ENCODE results near the gene EYA4. TPM values are rescaled to one million over a fixed set of nuclear protein-coding genes. Genes with fewer than 3 reads are reported as not detected.

Gene EYA4
- polyA plus RNA-seq, 4 donors = 0.03 to 0.22 (median 0.22) TPM; not detected in 1

DNA sequence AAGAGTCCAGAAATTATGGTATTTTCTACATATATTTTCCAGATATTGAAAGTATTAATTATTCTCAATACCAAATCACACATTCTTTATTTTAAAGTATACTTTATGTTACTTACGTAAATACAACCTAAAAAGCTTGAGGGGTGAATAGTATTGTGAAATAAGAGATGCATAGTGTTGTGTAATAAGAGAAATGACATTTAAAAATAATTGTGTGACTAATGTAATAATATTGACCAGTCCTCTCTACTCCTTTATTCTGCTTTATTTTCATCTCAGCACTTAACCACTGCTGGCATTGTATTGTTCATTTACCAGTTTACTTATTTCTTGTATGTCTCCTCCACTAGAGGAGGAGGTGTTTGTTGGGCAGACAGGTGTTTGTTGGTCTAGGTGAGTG, 135.6 kb downstream of the EYA4 start:
- whole genome bisulfite sequencing, 3 donors = 83 to 97% (median 91%) methylated on average over 1 of the region's 1 CpG
- Histone ChIP-seq H3K36me3 (ENCODE audit: control insufficient read depth in 3 of 3, insufficient read depth in 2 of 3, low read depth in 1 of 3, low read length in 3 of 3) (no peaks in the 10 kb centered on the region), H3K27ac (ENCODE audit: low read depth in 1 of 3, low read length in 2 of 3) (no peak overlapping the region), H3K27me3 (ENCODE audit: control insufficient read depth in 3 of 3, insufficient read depth in 3 of 3, low read length in 3 of 3) (no peaks in the 10 kb centered on the region), H3K4me1 (ENCODE audit: control insufficient read depth in 3 of 3, insufficient read depth in 2 of 3, low read depth in 1 of 3, low read length in 2 of 3) (no peaks in the 10 kb centered on the region), H3K4me3 (ENCODE audit: low read depth in 1 of 3, low read length in 3 of 3) (no peak overlapping the region), H3K9me3 (ENCODE audit: control insufficient read depth in 2 of 2, insufficient read depth in 1 of 2, low read depth in 1 of 2, low read length in 1 of 2) (no peaks in the 10 kb centered on the region)
- DNase-seq (no peak), FAIRE-seq (no peak)

- Histone ChIP-seq H3K4me3 (ENCODE audit: low read depth in 1 of 3, low read length in 3 of 3) (no peak overlapping the region), H3K4me1 (ENCODE audit: control insufficient read depth in 3 of 3, insufficient read depth in 2 of 3, low read depth in 1 of 3, low read length in 2 of 3) (no peaks in the 10 kb centered on the region), H3K36me3 (ENCODE audit: control insufficient read depth in 3 of 3, insufficient read depth in 2 of 3, low read depth in 1 of 3, low read length in 3 of 3) (no peaks in the 10 kb centered on the region), H3K27me3 (ENCODE audit: control insufficient read depth in 3 of 3, insufficient read depth in 3 of 3, low read length in 3 of 3) (no peaks in the 10 kb centered on the region), H3K9me3 (ENCODE audit: control insufficient read depth in 2 of 2, insufficient read depth in 1 of 2, low read depth in 1 of 2, low read length in 1 of 2) (no peaks in the 10 kb centered on the region), H3K27ac (ENCODE audit: low read depth in 1 of 3, low read length in 2 of 3) (no peak overlapping the region)
- 70 to 82% (median 72%) methylated on average over 6 of the region's 6 CpGs for WGBS, 3 donors
- FAIRE-seq (no peak), DNase-seq (no peak)
These were observed 136.1 kb downstream of the EYA4 start for GRCh38 chr6:133377219-133377618.

GRCh38 chr6:133380047-133380446, 138.9 kb downstream of the EYA4 start:
- Histone ChIP-seq H3K4me3 (ENCODE audit: low read depth in 1 of 3, low read length in 3 of 3) (no peak overlapping the region), H3K4me1 (ENCODE audit: control insufficient read depth in 3 of 3, insufficient read depth in 2 of 3, low read depth in 1 of 3, low read length in 2 of 3) (no peaks in the 10 kb centered on the region), H3K9me3 (ENCODE audit: control insufficient read depth in 2 of 2, insufficient read depth in 1 of 2, low read depth in 1 of 2, low read length in 1 of 2) (no peaks in the 10 kb centered on the region), H3K27ac (ENCODE audit: low read depth in 1 of 3, low read length in 2 of 3) (no peak overlapping the region), H3K36me3 (ENCODE audit: control insufficient read depth in 3 of 3, insufficient read depth in 2 of 3, low read depth in 1 of 3, low read length in 3 of 3) (no peaks in the 10 kb centered on the region), H3K27me3 (ENCODE audit: control insufficient read depth in 3 of 3, insufficient read depth in 3 of 3, low read length in 3 of 3) (no peaks in the 10 kb centered on the region)
- 62 to 81% (median 72%) methylated on average over 1 of the region's 1 CpG for WGBS, 3 donors
- FAIRE-seq (no peak), DNase-seq (no peak)

- H3K36me3 ChIP-seq (ENCODE audit: control insufficient read depth in 3 of 3, insufficient read depth in 2 of 3, low read depth in 1 of 3, low read length in 3 of 3) = no peaks in the 10 kb centered on the region
- no peaks in the 10 kb centered on the region for H3K9me3 ChIP-seq (ENCODE audit: control insufficient read depth in 2 of 2, insufficient read depth in 1 of 2, low read depth in 1 of 2, low read length in 1 of 2)
- no peak for DNase-seq
- H3K27me3 ChIP-seq (ENCODE audit: control insufficient read depth in 3 of 3, insufficient read depth in 3 of 3, low read length in 3 of 3) = no peaks in the 10 kb centered on the region
- no peak overlapping the region for H3K27ac ChIP-seq (ENCODE audit: low read depth in 1 of 3, low read length in 2 of 3)
- WGBS, 3 donors = 60 to 70% (median 60%) methylated on average over 3 of the region's 3 CpGs
- no peak for FAIRE-seq
- H3K4me3 ChIP-seq (ENCODE audit: low read depth in 1 of 3, low read length in 3 of 3) = no peak overlapping the region
- no peaks in the 10 kb centered on the region for H3K4me1 ChIP-seq (ENCODE audit: control insufficient read depth in 3 of 3, insufficient read depth in 2 of 3, low read depth in 1 of 3, low read length in 2 of 3)
These were observed 139.6 kb downstream of the EYA4 start for GRCh38 chr6:133380723-133381122.

- DNase-seq (no peak), FAIRE-seq (no peak)
- peaks cover 0 to 2% (median 0%) of the 10 kb centered on the region in 3 donors for H3K27me3 ChIP-seq (ENCODE audit: control insufficient read depth in 3 of 3, insufficient read depth in 3 of 3, low read length in 3 of 3)
- no peak overlapping the region for H3K4me3 ChIP-seq (ENCODE audit: low read depth in 1 of 3, low read length in 3 of 3)
- no peaks in the 10 kb centered on the region for H3K36me3 ChIP-seq (ENCODE audit: control insufficient read depth in 3 of 3, insufficient read depth in 2 of 3, low read depth in 1 of 3, low read length in 3 of 3)
- no peaks in the 10 kb centered on the region for H3K9me3 ChIP-seq (ENCODE audit: control insufficient read depth in 2 of 2, insufficient read depth in 1 of 2, low read depth in 1 of 2, low read length in 1 of 2)
- no peak overlapping the region for H3K27ac ChIP-seq (ENCODE audit: low read depth in 1 of 3, low read length in 2 of 3)
- H3K4me1 ChIP-seq (ENCODE audit: control insufficient read depth in 3 of 3, insufficient read depth in 2 of 3, low read depth in 1 of 3, low read length in 2 of 3) = no peaks in the 10 kb centered on the region
- 52 to 68% (median 59%) methylated on average over 6 of the region's 6 CpGs for WGBS, 3 donors
These were observed 147.6 kb downstream of the EYA4 start for GRCh38 chr6:133388731-133389130.

GRCh38 chr6:133390168-133390567, 149.0 kb downstream of the EYA4 start:
- FAIRE-seq (no peak), DNase-seq (no peak)
- H3K36me3 ChIP-seq (ENCODE audit: control insufficient read depth in 3 of 3, insufficient read depth in 2 of 3, low read depth in 1 of 3, low read length in 3 of 3) = no peaks in the 10 kb centered on the region
- H3K9me3 ChIP-seq (ENCODE audit: control insufficient read depth in 2 of 2, insufficient read depth in 1 of 2, low read depth in 1 of 2, low read length in 1 of 2) = no peaks in the 10 kb centered on the region
- whole genome bisulfite sequencing, 3 donors = 87 to 95% (median 92%) methylated on average over 9 of the region's 9 CpGs
- no peaks in the 10 kb centered on the region for H3K4me1 ChIP-seq (ENCODE audit: control insufficient read depth in 3 of 3, insufficient read depth in 2 of 3, low read depth in 1 of 3, low read length in 2 of 3)
- no peak overlapping the region for H3K27ac ChIP-seq (ENCODE audit: low read depth in 1 of 3, low read length in 2 of 3)
- no peak overlapping the region for H3K4me3 ChIP-seq (ENCODE audit: low read depth in 1 of 3, low read length in 3 of 3)
- peaks cover 0 to 2% (median 0%) of the 10 kb centered on the region in 3 donors for H3K27me3 ChIP-seq (ENCODE audit: control insufficient read depth in 3 of 3, insufficient read depth in 3 of 3, low read length in 3 of 3)

DNA sequence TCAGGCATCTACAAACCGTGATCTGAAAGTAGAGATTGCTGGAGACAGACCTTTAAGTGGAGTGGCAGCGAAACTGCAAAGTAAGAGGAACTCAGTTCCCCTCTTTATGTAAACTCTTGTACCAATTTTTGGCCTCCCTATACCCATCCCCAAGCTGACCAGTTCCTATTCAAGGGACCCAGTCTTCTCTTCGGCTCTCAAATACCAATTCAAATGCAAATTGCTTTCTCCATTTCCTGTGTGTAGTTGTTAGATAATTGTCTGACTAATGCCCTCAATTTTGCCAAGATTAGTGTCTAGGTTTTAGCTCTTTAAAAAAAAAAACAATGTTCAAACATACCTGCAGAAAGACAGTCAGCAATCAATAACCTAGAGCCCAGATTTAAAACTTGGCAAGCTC, 150.9 kb downstream of the EYA4 start:
- no peak for DNase-seq
- no peaks in the 10 kb centered on the region for H3K36me3 ChIP-seq (ENCODE audit: control insufficient read depth in 3 of 3, insufficient read depth in 2 of 3, low read depth in 1 of 3, low read length in 3 of 3)
- 63 to 71% (median 70%) methylated on average over 3 of the region's 3 CpGs for WGBS, 3 donors
- H3K27me3 ChIP-seq (ENCODE audit: control insufficient read depth in 3 of 3, insufficient read depth in 3 of 3, low read length in 3 of 3) = peaks cover 0 to 2% (median 0%) of the 10 kb centered on the region in 3 donors
- H3K4me3 ChIP-seq (ENCODE audit: low read depth in 1 of 3, low read length in 3 of 3) = no peak overlapping the region
- H3K9me3 ChIP-seq (ENCODE audit: control insufficient read depth in 2 of 2, insufficient read depth in 1 of 2, low read depth in 1 of 2, low read length in 1 of 2) = no peaks in the 10 kb centered on the region
- no peaks in the 10 kb centered on the region for H3K4me1 ChIP-seq (ENCODE audit: control insufficient read depth in 3 of 3, insufficient read depth in 2 of 3, low read depth in 1 of 3, low read length in 2 of 3)
- FAIRE-seq = no peak
- no peak overlapping the region for H3K27ac ChIP-seq (ENCODE audit: low read depth in 1 of 3, low read length in 2 of 3)

GRCh38 chr6:133392641-133393040, 151.5 kb downstream of the EYA4 start:
- Histone ChIP-seq H3K36me3 (ENCODE audit: control insufficient read depth in 3 of 3, insufficient read depth in 2 of 3, low read depth in 1 of 3, low read length in 3 of 3) (no peaks in the 10 kb centered on the region), H3K4me3 (ENCODE audit: low read depth in 1 of 3, low read length in 3 of 3) (no peak overlapping the region), H3K27ac (ENCODE audit: low read depth in 1 of 3, low read length in 2 of 3) (no peak overlapping the region), H3K9me3 (ENCODE audit: control insufficient read depth in 2 of 2, insufficient read depth in 1 of 2, low read depth in 1 of 2, low read length in 1 of 2) (no peaks in the 10 kb centered on the region), H3K27me3 (ENCODE audit: control insufficient read depth in 3 of 3, insufficient read depth in 3 of 3, low read length in 3 of 3) (peaks cover 0 to 2% (median 0%) of the 10 kb centered on the region in 3 donors), H3K4me1 (ENCODE audit: control insufficient read depth in 3 of 3, insufficient read depth in 2 of 3, low read depth in 1 of 3, low read length in 2 of 3) (no peaks in the 10 kb centered on the region)
- DNase-seq (no peak), FAIRE-seq (no peak)
- WGBS, 3 donors = 42 to 58% (median 43%) methylated on average over 2 of the region's 2 CpGs

DNA sequence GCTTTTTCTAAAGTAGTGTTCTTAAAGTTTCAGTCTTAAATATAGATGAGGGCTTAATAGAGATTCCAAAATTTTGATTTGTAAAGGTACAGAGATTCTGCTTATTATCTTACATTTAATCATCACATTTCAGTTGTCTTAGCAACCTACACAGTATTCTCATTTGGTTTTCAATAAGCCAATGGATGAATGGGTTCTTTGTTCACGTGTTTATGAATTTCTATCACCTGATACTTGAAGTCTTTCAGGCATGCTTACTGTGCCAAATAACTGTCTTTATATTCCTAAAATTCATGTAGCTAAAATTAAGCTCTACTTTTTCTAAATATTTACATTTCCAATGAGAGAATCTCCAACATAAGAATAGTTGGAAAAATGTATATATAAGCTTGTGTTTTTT, 152.7 kb downstream of the EYA4 start:
- no peak overlapping the region for H3K4me3 ChIP-seq (ENCODE audit: low read depth in 1 of 3, low read length in 3 of 3)
- H3K36me3 ChIP-seq (ENCODE audit: control insufficient read depth in 3 of 3, insufficient read depth in 2 of 3, low read depth in 1 of 3, low read length in 3 of 3) = no peaks in the 10 kb centered on the region
- 59 to 78% (median 70%) methylated on average over 1 of the region's 1 CpG for WGBS, 3 donors
- H3K27ac ChIP-seq (ENCODE audit: low read depth in 1 of 3, low read length in 2 of 3) = no peak overlapping the region
- FAIRE-seq (no peak), DNase-seq (no peak)
- H3K27me3 ChIP-seq (ENCODE audit: control insufficient read depth in 3 of 3, insufficient read depth in 3 of 3, low read length in 3 of 3) = peaks cover 0 to 2% (median 0%) of the 10 kb centered on the region in 3 donors
- no peaks in the 10 kb centered on the region for H3K9me3 ChIP-seq (ENCODE audit: control insufficient read depth in 2 of 2, insufficient read depth in 1 of 2, low read depth in 1 of 2, low read length in 1 of 2)
- no peaks in the 10 kb centered on the region for H3K4me1 ChIP-seq (ENCODE audit: control insufficient read depth in 3 of 3, insufficient read depth in 2 of 3, low read depth in 1 of 3, low read length in 2 of 3)

Measured in small intestine (tissue), 7 donors.